Activated CD8-positive, alpha-beta T cell treated with anti-CD3 and anti-CD28 coated beads for 36 hours (primary cell): Measurements from ENCODE around the gene FTH1. TPM values are rescaled to one million over a fixed set of nuclear protein-coding genes. Genes with fewer than 3 reads are reported as not detected.

ENCODE experiments used
- ATAC-seq: fragments of 200-7000 bp; cut with Tn5 transposase; one replicate; pipeline ENCODE4 v1.10.0; 2021; ENCODE audit warnings: mild to moderate bottlenecking, moderate library complexity
- CTCF ChIA-PET: fragments of 350-600 bp; sonication (Branson Sonifier 250); formaldehyde crosslinking; loops from one replicate; lab custom pipeline; 2021; ENCODE audit warnings: antibody characterized with exemption; lab: Charles Lee
- POLR2A ChIA-PET: fragments of 350-600 bp; sonication (Branson Sonifier 250); formaldehyde crosslinking; loops from one replicate; lab custom pipeline; 2021; ENCODE audit warnings: antibody characterized with exemption; lab: Charles Lee
- DNase-seq: peaks from one replicate; pipeline ENCODE4 v3.0.0-alpha.2; 2020
- H3K27ac Mint-ChIP-seq: one replicate; pipeline ENCODE4 v1.8.0; 2021; ENCODE audit warnings: mild to moderate bottlenecking, mixed read lengths
- H3K27me3 Mint-ChIP-seq: one replicate; pipeline ENCODE4 v1.8.0; 2021; ENCODE audit warnings: mixed read lengths
- H3K36me3 Mint-ChIP-seq: one replicate; pipeline ENCODE4 v1.8.0; 2021; ENCODE audit warnings: low read depth, mixed read lengths
- H3K4me1 Mint-ChIP-seq: one replicate; pipeline ENCODE4 v1.8.0; 2021; ENCODE audit warnings: low read depth, mixed read lengths
- H3K4me3 Mint-ChIP-seq: one replicate; pipeline ENCODE4 v1.8.0; 2021; ENCODE audit warnings: mild to moderate bottlenecking, moderate library complexity, mixed read lengths
- H3K9me3 Mint-ChIP-seq: one replicate; pipeline ENCODE4 v1.8.0; 2021; ENCODE audit warnings: mixed read lengths
- CTCF ChIP-seq: fragments of 200-600 bp; IDR thresholded peaks from one replicate; pipeline ENCODE4 v1.8.0; 2022; ENCODE audit warnings: antibody characterized with exemption, mild to moderate bottlenecking
- intact Hi-C: fragments of 100-400 bp; cut with micrococcal nuclease; formaldehyde crosslinking; loops from one replicate; pipeline ENCODE4 v1.10.0; 2022
- total RNA-seq, 2 experiments: library from RNA; stranded (reverse); gene quantifications; one replicate each; pipeline ENCODE4 v1.2.3, GENCODE V29; 2021

Gene FTH1
- total RNA-seq, 2 experiments from 2014 or later, result 700 to 729 TPM

- DNase-seq (no peak), ATAC-seq (no peak)
- Mint-ChIP-seq H3K27ac (no peak overlapping the region), H3K4me1 (peaks cover 7% of the 10 kb centered on the region), H3K36me3 (no peaks in the 10 kb centered on the region), H3K4me3 (no peak overlapping the region), H3K9me3 (no peaks in the 10 kb centered on the region), H3K27me3 (peaks cover 3% of the 10 kb centered on the region)
- POLR2A ChIA-PET, result interaction anchor here (3.1 kb wide), 1 partner anchor 19 kb away, joined by 17 read pairs; the partner anchor contains the start of gene FTH1
- no peak for TF ChIP-seq CTCF
- intact Hi-C loops, result loop anchor here (5.0 kb wide), 1 partner anchor 51 kb away; no protein-coding TSS in a partner anchor
- CTCF ChIA-PET, result interaction anchor here (0.6 to 11.9 kb wide), 30 partner anchors 9 to 164 kb away, joined by 3 to 215 read pairs (median 7); partner anchors contain the start of genes FEN1 and TMEM258
These were observed 18.9 kb downstream of the FTH1 start for GRCh38 chr11:61948505-61948904.

GRCh38 chr11:61947486-61948210, 19.8 kb downstream of the FTH1 start:
- no peaks in the 10 kb centered on the region for H3K36me3 Mint-ChIP-seq
- no peak overlapping the region for H3K4me3 Mint-ChIP-seq
- peaks cover 7% of the 10 kb centered on the region for H3K4me1 Mint-ChIP-seq
- CTCF ChIA-PET, result interaction anchor here (0.6 to 11.9 kb wide), 41 partner anchors 10 to 215 kb away, joined by 3 to 215 read pairs (median 6); partner anchors contain the start of genes FEN1 and TMEM258
- peak; percentile 77 for ATAC-seq
- intact Hi-C loops, result loop anchor here (5.0 kb wide), 1 partner anchor 50 kb away; no protein-coding TSS in a partner anchor
- no peak overlapping the region for H3K27ac Mint-ChIP-seq
- peak; percentile 80 for TF ChIP-seq CTCF
- POLR2A ChIA-PET, result interaction anchor here (0.8 to 3.1 kb wide), 3 partner anchors 20 to 161 kb away, joined by 3 to 17 read pairs (median 5); partner anchors contain the start of gene FTH1
- H3K9me3 Mint-ChIP-seq, result no peaks in the 10 kb centered on the region
- peaks cover 3% of the 10 kb centered on the region for H3K27me3 Mint-ChIP-seq
- peak; percentile 82 for DNase-seq

GRCh38 chr11:61946894-61947293, 20.5 kb downstream of the FTH1 start:
- intact Hi-C loops, result loop anchor here (5.0 kb wide), 1 partner anchor 50 kb away; no protein-coding TSS in a partner anchor
- ATAC-seq, result no peak
- ChIA-PET POLR2A (interaction anchor here (0.8 to 3.1 kb wide), 3 partner anchors 21 to 161 kb away, joined by 3 to 17 read pairs (median 5); partner anchors contain the start of gene FTH1), CTCF (interaction anchor here (0.6 to 11.9 kb wide), 32 partner anchors 9 to 214 kb away, joined by 3 to 215 read pairs (median 7); no protein-coding TSS in a partner anchor)
- H3K4me3 Mint-ChIP-seq, result no peak overlapping the region
- no peak for TF ChIP-seq CTCF
- H3K9me3 Mint-ChIP-seq, result no peaks in the 10 kb centered on the region
- no peak overlapping the region for H3K27ac Mint-ChIP-seq
- no peaks in the 10 kb centered on the region for H3K36me3 Mint-ChIP-seq
- peaks cover 1% of the 10 kb centered on the region for H3K27me3 Mint-ChIP-seq
- DNase-seq, result no peak
- H3K4me1 Mint-ChIP-seq, result peaks cover 7% of the 10 kb centered on the region

- intact Hi-C loops, result loop anchor here (5.0 kb wide), 1 partner anchor 48 kb away; no protein-coding TSS in a partner anchor
These were observed 22.2 kb downstream of the FTH1 start for GRCh38 chr11:61945191-61945590.

More at GRCh38 chr11:61945191-61945590, 22.2 kb downstream of the FTH1 start:
- DNase-seq, result no peak
- Mint-ChIP-seq H3K4me1 (peaks cover 7% of the 10 kb centered on the region), H3K27me3 (peaks cover 1% of the 10 kb centered on the region), H3K4me3 (no peak overlapping the region), H3K36me3 (no peaks in the 10 kb centered on the region), H3K27ac (no peak overlapping the region), H3K9me3 (no peaks in the 10 kb centered on the region)
- no peak for TF ChIP-seq CTCF
- CTCF ChIA-PET, result interaction anchor here (3.8 to 11.9 kb wide), 4 partner anchors 45 to 163 kb away, joined by 24 to 215 read pairs (median 82); no protein-coding TSS in a partner anchor
- ATAC-seq, result no peak
- POLR2A ChIA-PET, result interaction anchor here (3.1 kb wide), 1 partner anchor 23 kb away, joined by 17 read pairs; the partner anchor contains the start of gene FTH1
